WERI-Rb-1 (cell line): Measurements from ENCODE around the gene ARVCF.

ENCODE experiments used
- DNase-seq: peaks from one replicate; pipeline ENCODE4 v3.0.0-alpha.2; 2020
- H3K27ac ChIP-seq: fragments of 250-450 bp; sonication (Bioruptor Pico); 2 replicates; pipeline ENCODE4 v1.5.1; 2020; ENCODE audit warnings: mild to moderate bottlenecking, moderate library complexity
- H3K27me3 ChIP-seq: fragments of 250-450 bp; sonication (Bioruptor Pico); 2 replicates; pipeline ENCODE4 v1.5.1; 2021; ENCODE audit warnings: mild to moderate bottlenecking, low read depth, moderate library complexity; ENCODE audit not compliant: insufficient read depth, severe bottlenecking
- H3K36me3 ChIP-seq: fragments of 250-450 bp; sonication (Bioruptor Pico); 2 replicates; pipeline ENCODE4 v1.5.1; 2020; ENCODE audit warnings: mild to moderate bottlenecking, moderate library complexity
- H3K4me3 ChIP-seq: 2 replicates; pipeline ENCODE4 v1.5.1; 2011; ENCODE audit warnings: low read depth, mild to moderate bottlenecking, control low read depth, low read length
- H3K9me3 ChIP-seq: fragments of 250-450 bp; sonication (Bioruptor Pico); 2 replicates; pipeline ENCODE4 v1.5.1; 2021; ENCODE audit warnings: mild to moderate bottlenecking, moderate library complexity; ENCODE audit not compliant: severe bottlenecking
- TF ChIP-seq, protein P1 (sequence below): IDR thresholded peaks from 2 replicates; pipeline ENCODE4 v1.5.1; 2011; ENCODE audit warnings: low read depth, mild to moderate bottlenecking, control low read depth, inconsistent platforms, low read length

ARVCF gene

DNA sequence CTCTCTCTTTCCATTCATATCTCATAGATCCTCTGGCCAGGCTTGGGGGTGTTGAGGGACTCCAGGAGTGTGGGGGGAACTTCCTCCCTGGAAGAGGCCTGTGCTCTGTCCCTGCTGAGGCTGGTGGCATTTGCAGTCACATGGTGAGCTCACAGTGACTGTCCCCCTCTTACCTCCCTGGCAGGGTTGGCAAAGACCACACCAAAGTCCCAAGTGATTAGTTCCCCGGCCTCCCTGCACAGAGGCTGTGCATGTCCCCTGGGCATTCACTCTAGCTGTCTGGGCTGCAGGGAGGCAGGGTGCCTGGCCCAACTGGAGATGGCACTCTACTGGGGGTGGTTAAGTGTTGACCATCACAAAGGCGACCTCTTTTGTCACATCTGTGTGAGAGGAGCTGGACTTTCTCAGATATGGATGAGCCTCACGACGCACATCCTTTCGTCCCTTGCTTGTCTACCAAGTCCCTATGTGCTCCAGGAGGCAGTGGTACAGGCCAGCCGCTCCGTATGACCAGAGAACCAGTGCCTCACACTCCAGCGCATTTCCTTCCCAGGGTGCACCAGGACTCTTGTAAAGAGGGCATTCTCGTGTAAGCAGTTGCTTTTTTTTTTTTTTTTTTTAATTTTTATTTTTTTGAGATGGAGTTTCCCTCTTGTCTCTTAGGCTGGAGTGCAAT, 13.1 kb upstream of the ARVCF start:
- Histone ChIP-seq H3K36me3 (no peaks in the 10 kb centered on the region), H3K4me3 (no peak overlapping the region)
- TF ChIP-seq, protein P1, sequence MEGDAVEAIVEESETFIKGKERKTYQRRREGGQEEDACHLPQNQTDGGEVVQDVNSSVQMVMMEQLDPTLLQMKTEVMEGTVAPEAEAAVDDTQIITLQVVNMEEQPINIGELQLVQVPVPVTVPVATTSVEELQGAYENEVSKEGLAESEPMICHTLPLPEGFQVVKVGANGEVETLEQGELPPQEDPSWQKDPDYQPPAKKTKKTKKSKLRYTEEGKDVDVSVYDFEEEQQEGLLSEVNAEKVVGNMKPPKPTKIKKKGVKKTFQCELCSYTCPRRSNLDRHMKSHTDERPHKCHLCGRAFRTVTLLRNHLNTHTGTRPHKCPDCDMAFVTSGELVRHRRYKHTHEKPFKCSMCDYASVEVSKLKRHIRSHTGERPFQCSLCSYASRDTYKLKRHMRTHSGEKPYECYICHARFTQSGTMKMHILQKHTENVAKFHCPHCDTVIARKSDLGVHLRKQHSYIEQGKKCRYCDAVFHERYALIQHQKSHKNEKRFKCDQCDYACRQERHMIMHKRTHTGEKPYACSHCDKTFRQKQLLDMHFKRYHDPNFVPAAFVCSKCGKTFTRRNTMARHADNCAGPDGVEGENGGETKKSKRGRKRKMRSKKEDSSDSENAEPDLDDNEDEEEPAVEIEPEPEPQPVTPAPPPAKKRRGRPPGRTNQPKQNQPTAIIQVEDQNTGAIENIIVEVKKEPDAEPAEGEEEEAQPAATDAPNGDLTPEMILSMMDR, result no peak

GRCh38 chr22:20028855-20029549, 12.4 kb upstream of the ARVCF start:
- DNase-seq, result no peak
- Histone ChIP-seq H3K36me3 (no peaks in the 10 kb centered on the region), H3K27ac (no peak overlapping the region), H3K9me3 (no peaks in the 10 kb centered on the region), H3K27me3 (no peaks in the 10 kb centered on the region), H3K4me3 (no peak overlapping the region)
- TF ChIP-seq, protein P1, result no peak

More for the DNA sequence above, 13.1 kb upstream of the ARVCF start:
- H3K9me3 ChIP-seq, result no peaks in the 10 kb centered on the region
- DNase-seq, result no peak
- no peak overlapping the region for H3K27ac ChIP-seq
- no peaks in the 10 kb centered on the region for H3K27me3 ChIP-seq

GRCh38 chr22:20027966-20028854, 11.6 kb upstream of the ARVCF start:
- Histone ChIP-seq H3K27ac (no peak overlapping the region), H3K36me3 (no peaks in the 10 kb centered on the region), H3K4me3 (no peak overlapping the region), H3K9me3 (no peaks in the 10 kb centered on the region), H3K27me3 (no peaks in the 10 kb centered on the region)
- TF ChIP-seq, protein P1, result 0 out of 2 replicates have a peak, but pooled peaks have one; percentile 18
- DNase-seq, result no peak

DNA sequence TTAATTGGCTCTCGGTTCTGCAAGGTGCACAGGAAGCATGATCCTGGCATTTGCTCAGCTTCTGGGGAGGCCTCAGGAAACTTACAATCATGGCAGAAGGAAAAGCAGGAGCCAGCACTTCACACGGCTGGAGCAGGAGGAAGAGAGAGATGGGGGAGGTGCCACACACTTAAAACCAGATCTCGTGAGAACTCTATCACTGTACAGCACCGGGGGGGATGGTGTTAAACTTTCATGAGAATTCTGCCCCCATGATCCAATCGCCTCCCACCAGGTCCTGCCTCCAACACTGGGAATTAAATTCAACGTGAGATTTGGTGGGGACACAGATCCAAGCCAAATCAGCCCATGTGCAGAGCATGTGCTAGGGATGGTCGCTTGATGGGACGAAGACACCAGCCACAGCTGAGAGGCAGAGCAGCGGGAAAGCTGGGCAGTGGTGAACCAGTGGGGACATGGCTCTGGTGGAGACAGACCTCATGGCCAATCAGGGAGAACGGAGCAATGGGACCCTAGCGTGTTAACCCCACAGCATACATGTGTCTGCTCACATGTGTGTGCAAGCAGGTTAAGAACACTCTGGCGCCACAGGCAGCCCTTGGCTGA, 10.5 kb upstream of the ARVCF start:
- DNase-seq, result no peak
- H3K9me3 ChIP-seq, result no peaks in the 10 kb centered on the region
- no peak overlapping the region for H3K27ac ChIP-seq
- TF ChIP-seq, protein P1, result no peak
- H3K27me3 ChIP-seq, result no peaks in the 10 kb centered on the region
- H3K4me3 ChIP-seq, result no peak overlapping the region
- no peaks in the 10 kb centered on the region; the same call in 1 of the 2 replicates for H3K36me3 ChIP-seq

DNA sequence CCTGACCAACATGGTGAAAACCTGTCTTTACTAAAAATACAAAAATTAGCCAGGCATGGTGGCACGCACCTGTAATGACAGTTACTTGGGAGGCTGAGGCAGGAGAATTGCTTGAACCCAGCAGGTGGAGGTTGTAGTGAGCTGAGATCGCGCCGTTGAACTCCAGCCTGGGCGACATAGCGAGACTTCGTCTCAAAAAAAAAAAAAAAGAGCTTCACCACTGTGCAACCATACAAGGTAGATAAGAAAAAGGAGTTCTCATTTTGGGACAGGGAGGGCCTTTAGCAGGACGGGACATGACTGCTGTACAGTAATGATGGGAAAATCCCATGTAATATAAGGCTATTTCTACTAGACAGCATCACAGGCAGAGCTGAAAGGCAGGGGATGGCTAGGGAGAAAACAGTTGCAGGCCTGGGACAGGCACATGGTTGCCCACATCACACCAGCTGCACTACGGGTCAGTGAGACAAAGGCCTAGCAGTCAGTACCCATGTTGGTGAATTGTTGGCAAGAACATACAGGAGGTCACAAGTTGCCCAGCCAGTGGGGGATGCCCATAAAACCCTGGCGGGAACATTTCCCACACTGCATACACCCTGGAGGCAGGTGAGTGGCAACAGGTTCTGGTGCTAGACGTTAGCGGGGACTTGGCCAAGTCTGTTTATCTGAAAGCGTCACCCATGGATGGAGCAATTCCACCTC, 9.7 kb upstream of the ARVCF start:
- Histone ChIP-seq H3K27me3 (no peaks in the 10 kb centered on the region), H3K9me3 (no peaks in the 10 kb centered on the region), H3K4me3 (no peak overlapping the region), H3K36me3 (no peaks in the 10 kb centered on the region; the same call in 1 of the 2 replicates), H3K27ac (no peak overlapping the region)
- no peak for DNase-seq
- TF ChIP-seq, protein P1, result no peak
